HG03432 (cell line): ENCODE data around the gene HDAC1.

Experiments used
- ATAC-seq: cut with Tn5 transposase; IDR thresholded peaks from one replicate; pipeline ENCODE4 v1.9.1; 2021; ENCODE audit warnings: mild to moderate bottlenecking, moderate library complexity; ENCODE audit not compliant: unreplicated experiment

Gene HDAC1

DNA sequence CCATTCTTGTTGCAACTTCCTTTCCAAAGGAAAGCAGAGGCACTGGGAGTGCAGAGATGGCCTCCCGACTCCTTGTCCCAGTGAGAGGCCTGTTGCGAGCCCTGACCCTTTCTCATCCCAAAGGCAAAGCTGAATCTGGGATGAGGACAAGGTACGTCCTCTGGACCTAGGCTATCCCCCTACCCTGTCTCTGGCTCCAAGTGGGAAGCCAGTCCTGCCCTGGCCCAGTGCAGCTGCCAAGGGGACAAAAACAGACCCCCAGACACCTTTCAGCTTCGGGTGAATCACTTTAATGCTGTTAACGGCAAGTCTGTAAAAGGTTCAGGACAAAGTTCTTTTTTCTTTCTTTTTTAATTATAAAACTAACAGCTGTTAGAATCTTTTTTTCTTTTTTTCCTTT, 73.0 kb downstream of the HDAC1 start:
- ATAC-seq, result no peak

DNA sequence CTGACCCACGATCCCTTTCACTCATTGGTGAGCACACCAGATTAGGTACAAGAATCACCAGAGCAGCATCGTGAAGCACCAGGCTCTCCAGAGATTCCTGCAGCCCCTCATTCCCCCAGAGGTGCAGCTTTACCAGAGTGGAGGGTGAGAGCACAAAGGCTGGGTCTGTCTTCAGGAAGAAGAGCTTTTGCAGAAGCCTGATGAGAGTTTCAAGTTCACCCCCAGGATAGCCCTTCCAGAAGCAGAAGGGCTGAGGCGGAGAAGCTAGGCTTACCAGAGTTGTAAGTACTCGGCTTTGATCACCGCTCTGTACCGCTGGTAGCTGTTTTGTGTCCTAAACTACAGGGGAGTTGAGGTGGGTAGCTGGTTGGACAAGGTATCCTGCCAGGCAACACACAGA, 73.6 kb downstream of the HDAC1 start:
- no peak for ATAC-seq

DNA sequence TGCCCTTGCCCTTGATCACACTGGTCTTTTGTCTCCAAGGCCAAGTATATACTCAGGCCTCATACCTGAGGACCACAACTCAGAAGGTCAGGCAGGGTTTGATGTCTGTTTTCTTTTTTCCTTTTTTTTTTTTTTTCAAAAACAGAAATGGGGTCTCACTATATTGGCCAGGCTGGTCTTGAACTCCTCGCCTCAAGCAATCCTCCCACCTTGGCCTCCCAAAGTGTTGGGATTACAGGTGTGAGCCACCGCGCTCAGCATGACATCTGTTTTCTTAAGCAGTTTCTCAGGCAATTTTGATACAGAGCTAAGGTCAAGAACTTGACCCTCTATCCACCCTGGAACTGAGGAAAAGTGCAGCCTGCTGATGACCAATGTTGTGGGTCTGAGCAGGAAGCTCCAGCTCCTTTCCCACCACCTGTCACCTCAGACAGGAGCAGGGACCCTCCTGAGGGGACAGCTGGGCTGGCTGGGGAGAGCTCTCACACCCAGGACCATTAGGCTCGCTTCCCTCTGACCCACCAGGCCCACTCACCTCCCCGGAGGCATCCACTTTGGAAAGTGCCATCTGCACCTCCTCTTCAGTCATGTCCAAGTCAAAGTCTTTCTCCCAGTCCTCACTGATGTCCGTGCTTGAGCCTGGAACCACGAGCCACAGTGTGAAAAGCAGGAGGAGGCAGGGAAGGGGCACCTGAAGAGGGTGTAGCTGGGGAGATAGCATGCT, 76.2 kb downstream of the HDAC1 start:
- no peak for ATAC-seq

DNA sequence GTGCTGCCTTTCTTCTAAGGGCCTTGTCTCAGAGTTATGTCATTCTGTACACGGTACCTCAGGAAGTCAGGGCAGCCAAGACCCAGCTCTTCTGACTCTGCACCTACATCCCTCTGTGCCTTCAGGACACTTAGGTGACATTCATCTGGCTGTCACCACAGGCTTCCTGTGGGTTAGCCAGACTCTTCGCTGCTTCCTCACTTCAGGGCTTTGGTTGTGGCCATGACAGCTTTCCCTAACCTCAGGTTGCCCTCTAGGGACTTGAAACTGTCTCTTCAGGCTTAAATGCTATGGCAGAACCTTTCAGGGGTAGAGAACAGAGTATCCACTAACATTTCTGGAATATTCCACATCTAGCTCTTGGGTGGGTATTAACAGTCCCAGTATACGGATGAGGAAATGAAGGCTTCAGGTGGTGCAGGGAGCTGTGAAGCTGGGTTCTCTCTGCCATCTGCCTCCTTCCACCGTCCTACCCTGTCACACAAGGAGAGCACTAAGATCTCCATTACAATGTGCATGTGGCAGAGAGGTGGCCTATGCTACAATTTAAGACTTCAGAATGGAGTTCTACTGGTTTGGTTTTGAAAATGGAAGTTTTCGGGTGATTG, 80.4 kb downstream of the HDAC1 start:
- ATAC-seq, result no peak

DNA sequence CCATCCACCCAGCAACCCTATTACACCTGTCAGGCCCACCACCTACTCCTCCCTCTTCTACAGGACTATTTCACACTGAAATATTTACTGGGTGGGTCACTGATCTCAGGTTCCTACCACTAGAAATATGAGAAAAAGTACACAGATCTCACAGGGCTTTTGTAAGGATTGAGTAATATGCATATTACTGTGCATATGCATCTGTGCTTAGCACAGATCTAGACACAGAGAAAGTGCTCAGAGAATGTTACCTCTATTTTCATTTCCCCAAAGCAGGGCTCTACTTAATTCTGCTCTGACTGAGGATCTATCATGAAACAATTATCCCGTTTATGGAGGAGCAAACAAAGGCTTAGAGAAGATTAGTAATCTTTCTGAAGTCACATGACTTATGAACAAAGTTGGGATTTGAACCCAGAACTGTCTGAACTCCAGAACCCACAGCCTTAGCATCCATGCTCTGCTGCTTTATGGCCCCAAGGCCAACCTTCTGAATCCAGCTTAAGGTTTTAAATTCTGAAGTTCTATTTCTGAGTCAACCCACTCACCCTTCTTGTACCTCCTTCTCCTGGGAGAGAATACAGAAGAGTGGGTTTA, 82.2 kb downstream of the HDAC1 start:
- ATAC-seq, result no peak

DNA sequence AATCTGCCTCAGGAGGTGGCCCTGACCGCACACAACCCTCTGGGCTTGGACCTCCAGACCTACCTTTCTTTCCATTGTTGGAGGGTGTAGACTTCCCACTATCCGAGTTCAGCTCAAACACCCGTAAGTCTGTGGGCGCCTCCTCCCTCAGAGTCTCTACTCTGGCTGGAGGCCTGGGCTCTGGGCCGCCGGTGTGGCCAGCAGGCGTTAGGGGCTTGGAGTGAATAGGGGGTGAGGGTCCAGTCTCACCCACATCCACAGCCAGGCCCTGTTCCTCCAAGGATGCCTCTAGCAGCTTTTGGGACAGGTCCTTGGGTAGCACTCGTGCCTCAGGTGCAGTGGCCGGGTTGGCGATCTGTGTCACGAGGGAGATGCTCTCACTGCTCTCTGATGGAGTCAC, 84.3 kb downstream of the HDAC1 start:
- ATAC-seq, result no peak

DNA sequence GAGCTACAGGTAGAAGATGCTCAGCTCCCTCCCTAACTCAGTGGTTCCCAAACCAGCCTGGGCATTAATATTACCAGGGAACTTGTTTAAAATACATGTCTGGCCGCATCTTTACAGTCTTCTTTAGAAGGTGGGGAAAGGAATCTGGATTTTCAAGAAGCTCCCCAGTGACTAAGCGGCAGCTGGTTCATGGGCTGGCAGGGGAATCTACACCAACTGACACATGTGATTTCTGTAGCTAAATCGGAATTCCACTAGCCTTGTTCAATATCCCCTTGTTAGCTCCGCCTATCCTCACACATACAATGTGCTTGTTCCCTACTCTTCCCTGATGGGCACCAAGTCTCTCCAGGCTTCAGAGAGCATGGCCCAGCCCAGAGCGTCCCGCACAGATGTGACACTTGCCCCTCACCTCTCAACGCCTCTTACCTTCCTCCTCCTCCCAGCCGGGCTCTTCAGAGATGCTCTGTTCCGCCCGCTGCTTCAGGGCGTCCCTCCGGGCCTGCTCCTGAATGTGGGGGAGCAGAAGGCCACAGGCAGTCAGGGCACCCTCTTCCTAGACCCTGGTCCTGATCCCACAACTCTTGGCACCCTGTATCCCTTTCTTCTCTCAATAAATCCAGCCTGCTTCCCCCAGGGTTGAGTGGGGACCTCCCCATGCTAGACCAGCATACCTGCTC, 85.8 kb downstream of the HDAC1 start:
- no peak for ATAC-seq

DNA sequence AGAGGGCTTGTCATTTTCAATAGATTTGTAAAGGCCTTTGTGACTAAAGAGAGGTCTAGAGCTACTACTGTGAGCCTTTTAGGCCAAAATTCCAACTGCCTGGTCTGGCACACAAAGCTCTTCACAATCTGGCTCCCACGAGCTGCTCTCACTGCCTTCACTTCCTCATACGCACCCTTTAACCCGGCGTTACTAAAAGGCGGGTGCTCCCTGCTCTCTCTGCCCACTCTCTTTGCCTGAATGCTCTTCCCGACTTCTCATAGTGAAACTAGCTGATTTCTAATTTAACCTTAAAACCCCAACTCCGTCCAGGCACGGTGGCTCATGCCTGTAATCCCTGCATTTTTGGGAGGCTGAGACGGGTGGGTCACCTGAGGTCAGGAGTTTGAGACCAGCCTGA, 88.2 kb downstream of the HDAC1 start:
- no peak for ATAC-seq
